Measurements from ENCODE around the gene FBXW2. TPM values are rescaled to one million over a fixed set of nuclear protein-coding genes. Genes with fewer than 3 reads are reported as not detected.

FBXW2 gene
- total and polyA plus RNA-seq, 8 donors = 7.9 to 78.9 (median 18.0) TPM

DNA sequence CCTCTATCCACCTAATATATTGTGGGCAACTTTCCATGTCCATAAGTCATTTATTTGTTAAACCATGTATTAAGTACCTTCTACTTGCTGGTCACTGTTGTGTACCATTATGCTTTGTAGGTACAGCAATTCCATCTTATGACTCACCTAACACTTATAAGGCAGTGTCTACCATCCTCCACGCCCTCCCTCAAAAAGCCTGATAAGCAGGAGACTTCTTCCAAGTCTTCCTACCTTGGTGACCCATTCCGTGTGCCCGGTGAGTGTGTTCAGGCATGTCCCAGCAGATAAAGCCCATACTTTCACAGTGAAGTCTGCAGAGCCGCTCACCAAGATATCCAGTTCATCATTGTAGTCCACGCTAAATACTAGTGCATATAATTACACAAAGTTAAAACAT is 17.4 kb downstream of the FBXW2 start:
- Histone ChIP-seq H3K4me1 (peaks cover 8 to 23% (median 15%) of the 10 kb centered on the region in 4 donors), H3K36me3 (peaks cover 39 to 89% (median 84%) of the 10 kb centered on the region in 4 donors), H3K27me3 (no peaks in the 10 kb centered on the region), H3K27ac (no peak overlapping the region), H3K4me3 (no peak overlapping the region), H3K9me3 (no peaks in the 10 kb centered on the region)
- TF ChIP-seq EP300 (IDR thresholded peaks at IDR 0.05) = no peak
- TF ChIP-seq POLR2A (IDR thresholded peaks at IDR 0.05) = no peak
- no peak for TF ChIP-seq POLR2AphosphoS5 (IDR thresholded peaks at IDR 0.05)
- TF ChIP-seq, protein P1, sequence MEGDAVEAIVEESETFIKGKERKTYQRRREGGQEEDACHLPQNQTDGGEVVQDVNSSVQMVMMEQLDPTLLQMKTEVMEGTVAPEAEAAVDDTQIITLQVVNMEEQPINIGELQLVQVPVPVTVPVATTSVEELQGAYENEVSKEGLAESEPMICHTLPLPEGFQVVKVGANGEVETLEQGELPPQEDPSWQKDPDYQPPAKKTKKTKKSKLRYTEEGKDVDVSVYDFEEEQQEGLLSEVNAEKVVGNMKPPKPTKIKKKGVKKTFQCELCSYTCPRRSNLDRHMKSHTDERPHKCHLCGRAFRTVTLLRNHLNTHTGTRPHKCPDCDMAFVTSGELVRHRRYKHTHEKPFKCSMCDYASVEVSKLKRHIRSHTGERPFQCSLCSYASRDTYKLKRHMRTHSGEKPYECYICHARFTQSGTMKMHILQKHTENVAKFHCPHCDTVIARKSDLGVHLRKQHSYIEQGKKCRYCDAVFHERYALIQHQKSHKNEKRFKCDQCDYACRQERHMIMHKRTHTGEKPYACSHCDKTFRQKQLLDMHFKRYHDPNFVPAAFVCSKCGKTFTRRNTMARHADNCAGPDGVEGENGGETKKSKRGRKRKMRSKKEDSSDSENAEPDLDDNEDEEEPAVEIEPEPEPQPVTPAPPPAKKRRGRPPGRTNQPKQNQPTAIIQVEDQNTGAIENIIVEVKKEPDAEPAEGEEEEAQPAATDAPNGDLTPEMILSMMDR (IDR thresholded peaks at IDR 0.05) = no peak
- WGBS, 5 donors = 84 to 95% (median 92%) methylated on average over 5 of the region's 5 CpGs
- intact Hi-C loops (cut with DNase I; ENCODE audit: low total_unique reads) = no loop called here
- DNase-seq = no peak

DNA sequence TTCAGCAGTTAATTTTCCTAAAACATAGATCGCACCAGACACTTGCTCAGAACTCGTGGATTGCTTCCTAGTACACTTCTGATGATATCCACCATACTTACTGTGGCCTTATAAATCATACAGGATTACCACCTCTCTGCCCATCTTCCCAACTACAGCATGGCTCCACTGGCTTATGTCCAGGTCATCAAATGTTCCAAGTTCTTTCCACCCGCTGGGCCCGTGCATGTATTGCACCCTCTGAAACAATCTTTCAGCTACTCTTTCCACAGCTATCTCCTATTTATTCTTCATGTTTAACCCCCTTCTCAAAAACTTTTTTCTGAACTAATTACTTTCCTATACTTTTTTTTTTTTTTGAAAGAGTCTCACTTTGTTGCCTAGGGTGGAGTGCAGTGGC is 18.5 kb downstream of the FBXW2 start:
- WGBS, 5 donors = 87 to 93% (median 92%) methylated on average over 4 of the region's 4 CpGs

DNA sequence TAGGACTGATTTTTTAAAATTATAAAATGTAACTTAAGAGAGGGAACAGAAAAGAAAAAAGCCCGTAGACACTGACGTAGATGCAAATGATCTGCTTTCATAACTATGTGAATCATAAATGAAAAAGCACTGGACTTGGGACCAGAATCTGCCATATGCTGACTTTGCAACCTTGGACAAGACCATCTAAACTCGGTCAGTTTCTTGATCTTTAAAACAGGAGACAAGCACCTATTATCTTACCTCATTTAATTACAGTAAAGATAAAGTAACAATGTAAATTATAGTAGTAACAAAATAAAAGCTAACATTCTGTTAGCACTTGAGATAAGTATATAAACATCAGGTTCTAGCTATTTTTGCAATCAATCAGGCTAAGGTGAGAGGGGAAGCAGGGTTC is 20.0 kb downstream of the FBXW2 start:
- 44 to 63% (median 49%) methylated on average over 3 of the region's 3 CpGs for WGBS, 5 donors
- Histone ChIP-seq H3K27ac (no peak overlapping the region), H3K36me3 (peaks cover 41 to 100% (median 98%) of the 10 kb centered on the region in 4 donors), H3K27me3 (no peaks in the 10 kb centered on the region), H3K9me3 (no peaks in the 10 kb centered on the region), H3K4me3 (no peak overlapping the region), H3K4me1 (peaks cover 0 to 4% (median under 1%) of the 10 kb centered on the region in 4 donors)
- TF ChIP-seq EP300 (IDR thresholded peaks at IDR 0.05) = no peak
- TF ChIP-seq POLR2AphosphoS5 (IDR thresholded peaks at IDR 0.05) = no peak
- TF ChIP-seq POLR2A (IDR thresholded peaks at IDR 0.05) = no peak
- TF ChIP-seq, protein P1 (IDR thresholded peaks at IDR 0.05) = no peak
- no peak for DNase-seq
- intact Hi-C loops (cut with DNase I; ENCODE audit: low total_unique reads) = no loop called here

More for the DNA sequence above, 18.5 kb downstream of the FBXW2 start:
- intact Hi-C loops (cut with DNase I; ENCODE audit: low total_unique reads) = no loop called here
- H3K4me3 ChIP-seq = no peak overlapping the region
- TF ChIP-seq, protein P1 (IDR thresholded peaks at IDR 0.05) = no peak
- TF ChIP-seq EP300 (IDR thresholded peaks at IDR 0.05) = no peak
- no peak for TF ChIP-seq POLR2A (IDR thresholded peaks at IDR 0.05)
- no peak for TF ChIP-seq POLR2AphosphoS5 (IDR thresholded peaks at IDR 0.05)
- no peak overlapping the region for H3K27ac ChIP-seq
- H3K36me3 ChIP-seq = peaks cover 36 to 91% (median 87%) of the 10 kb centered on the region in 4 donors
- H3K27me3 ChIP-seq = no peaks in the 10 kb centered on the region
- no peaks in the 10 kb centered on the region for H3K9me3 ChIP-seq
- DNase-seq = no peak
- H3K4me1 ChIP-seq = peaks cover 7 to 16% (median 10%) of the 10 kb centered on the region in 4 donors

DNA sequence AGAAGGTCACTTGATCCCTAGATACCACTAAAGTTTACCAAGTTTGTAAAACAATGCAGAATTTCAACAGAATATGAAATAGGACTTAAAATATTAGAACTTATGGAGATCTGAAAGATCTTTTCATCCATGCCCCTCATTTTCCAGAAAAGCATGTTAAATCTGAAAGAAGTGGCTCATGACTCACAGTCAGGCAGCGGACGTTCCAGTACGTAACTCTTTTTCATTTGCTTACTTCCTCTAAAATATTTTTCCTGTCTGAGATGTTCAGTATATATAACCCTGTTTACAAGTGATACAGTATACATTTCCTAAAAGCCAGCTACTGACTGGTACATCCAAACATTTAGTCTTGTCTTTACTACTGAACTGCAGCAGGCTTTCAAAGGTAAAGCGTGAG is 22.3 kb downstream of the FBXW2 start:
- H3K4me1 ChIP-seq = peaks cover 0 to 21% (median 6%) of the 10 kb centered on the region in 4 donors
- intact Hi-C loops (cut with DNase I; ENCODE audit: low total_unique reads) = no loop called here
- H3K27me3 ChIP-seq = no peaks in the 10 kb centered on the region
- no peaks in the 10 kb centered on the region for H3K9me3 ChIP-seq
- no peak overlapping the region for H3K4me3 ChIP-seq
- DNase-seq = no peak
- 88 to 96% (median 89%) methylated on average over 4 of the region's 4 CpGs for WGBS, 5 donors
- peaks cover 23 to 100% (median 98%) of the 10 kb centered on the region in 4 donors for H3K36me3 ChIP-seq
- no peak overlapping the region for H3K27ac ChIP-seq
- no peak for TF ChIP-seq EP300 (IDR thresholded peaks at IDR 0.05)
- TF ChIP-seq POLR2AphosphoS5 (IDR thresholded peaks at IDR 0.05) = no peak
- TF ChIP-seq, protein P1 (IDR thresholded peaks at IDR 0.05) = no peak
- TF ChIP-seq POLR2A (IDR thresholded peaks at IDR 0.05) = no peak

All from stomach (tissue), 9 donors.